Activated T-cell treated with anti-CD3 and anti-CD28 coated beads, Interleukin-2, amount 50 U/mL, for 72 hours (primary cell): Measurements from ENCODE around the gene ADAMTS6. TPM values are rescaled to one million over a fixed set of nuclear protein-coding genes. Genes with fewer than 3 reads are reported as not detected.
"Not testable (repeated sequence)": the region's sequence is repeated elsewhere in the genome, so short reads cannot be mapped to it uniquely, and the experiment has no call there.

ENCODE experiments used
- ATAC-seq, 2 donors: fragments of 150-1000 bp; cut with Tn5 transposase; replicated peaks in 1 of 2; 2 replicates each; pipeline ENCODE4 v1.10.0; 2021; ENCODE audit warnings: moderate library complexity in 2 of 2, mild to moderate bottlenecking in 1 of 2
- DNase-seq, 2 donors: peaks; one replicate each; pipeline ENCODE4 v3.0.0; 2021 to 2022; ENCODE audit warnings: mixed read lengths in 1 of 2
- H3K27ac Mint-ChIP-seq: one replicate; pipeline ENCODE4 v1.8.0; 2022; ENCODE audit warnings: mild to moderate bottlenecking, moderate library complexity, mixed read lengths
- H3K27me3 Mint-ChIP-seq: one replicate; pipeline ENCODE4 v1.8.0; 2022; ENCODE audit warnings: low read depth, mixed read lengths
- H3K36me3 Mint-ChIP-seq, 2 donors: one replicate each; pipeline ENCODE4 v1.8.0; 2022; ENCODE audit warnings: mixed read lengths in 2 of 2, mild to moderate bottlenecking in 1 of 2; ENCODE audit not compliant: insufficient read depth in 2 of 2
- H3K4me1 Mint-ChIP-seq: one replicate; pipeline ENCODE4 v1.8.0; 2022; ENCODE audit warnings: low read depth, mixed read lengths
- H3K4me3 Mint-ChIP-seq, 2 donors: one replicate each; pipeline ENCODE4 v1.8.0; 2022; ENCODE audit warnings: mild to moderate bottlenecking in 2 of 2, mixed read lengths in 2 of 2, moderate library complexity in 2 of 2
- H3K9me3 Mint-ChIP-seq, 2 donors: one replicate each; pipeline ENCODE4 v1.8.0; 2022; ENCODE audit warnings: mixed read lengths in 2 of 2
- total RNA-seq, 2 donors: library from RNA; stranded (reverse); gene quantifications; one replicate each; pipeline ENCODE4 v1.2.3, GENCODE V29; 2022

ADAMTS6 gene
- total RNA-seq, 2 donors from 2014 or later = 1.6 to 2.5 TPM

GRCh38 chr5:65383859-65384258 lies 97.9 kb downstream of the ADAMTS6 start:
- H3K36me3 Mint-ChIP-seq = no peaks in the 10 kb centered on the region
- H3K4me1 Mint-ChIP-seq = no peaks in the 10 kb centered on the region
- no peak for DNase-seq
- no peaks in the 10 kb centered on the region for H3K27me3 Mint-ChIP-seq
- H3K27ac Mint-ChIP-seq = no peak overlapping the region
- no peak for ATAC-seq
- H3K9me3 Mint-ChIP-seq = no peaks in the 10 kb centered on the region
- H3K4me3 Mint-ChIP-seq = no peak overlapping the region

GRCh38 chr5:65382582-65382981 lies 99.1 kb downstream of the ADAMTS6 start:
- H3K4me1 Mint-ChIP-seq = no peaks in the 10 kb centered on the region
- DNase-seq (no peak), ATAC-seq (no peak)
- no peaks in the 10 kb centered on the region for H3K27me3 Mint-ChIP-seq
- H3K4me3 Mint-ChIP-seq = no peak overlapping the region
- no peaks in the 10 kb centered on the region for H3K36me3 Mint-ChIP-seq
- H3K27ac Mint-ChIP-seq = no peak overlapping the region
- H3K9me3 Mint-ChIP-seq = no peaks in the 10 kb centered on the region

DNA sequence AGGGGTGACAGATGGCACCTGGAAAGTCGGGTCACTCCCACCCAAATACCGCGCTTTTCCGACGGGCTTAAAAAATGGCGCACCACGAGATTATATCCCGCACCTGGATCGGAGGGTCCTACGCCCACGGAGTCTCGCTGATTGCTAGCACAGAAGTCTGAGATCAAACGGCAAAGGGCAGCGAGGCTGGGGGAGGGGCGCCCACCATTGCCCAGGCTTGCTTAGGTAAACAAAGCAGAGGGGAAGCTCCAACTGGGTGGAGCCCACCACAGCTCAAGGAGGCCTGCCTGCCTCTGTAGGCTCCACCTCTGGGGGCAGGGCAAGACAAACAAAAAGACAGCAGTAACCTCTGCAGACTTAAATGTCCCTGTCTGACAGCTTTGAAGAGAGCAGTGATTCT lies 111.2 kb downstream of the ADAMTS6 start:
- H3K27ac Mint-ChIP-seq, ATAC-seq, H3K4me1 Mint-ChIP-seq, H3K4me3 Mint-ChIP-seq, H3K27me3 Mint-ChIP-seq, DNase-seq, H3K36me3 Mint-ChIP-seq, H3K9me3 Mint-ChIP-seq: not testable (repeated sequence)

DNA sequence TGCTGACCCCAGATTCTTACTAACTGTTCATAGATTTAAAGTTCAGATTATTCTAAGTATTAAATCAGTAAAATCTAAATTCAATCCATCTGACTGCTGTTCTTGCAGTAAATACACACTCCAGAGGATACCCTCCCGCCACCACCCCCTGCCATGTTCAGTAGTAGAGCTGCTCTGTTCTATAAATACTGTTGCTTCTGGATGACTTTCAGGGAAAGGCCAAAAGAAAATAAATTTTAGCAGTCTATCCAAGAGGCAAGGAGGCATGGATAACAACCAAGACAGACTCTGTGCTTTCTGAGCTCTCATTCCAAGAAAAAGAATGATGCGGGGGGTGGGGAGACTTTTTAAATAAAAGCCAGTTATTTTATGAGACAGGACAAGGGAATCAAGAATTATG lies 115.1 kb downstream of the ADAMTS6 start:
- H3K4me3 Mint-ChIP-seq = no peak overlapping the region

GRCh38 chr5:65364907-65365306 lies 116.8 kb downstream of the ADAMTS6 start:
- Mint-ChIP-seq H3K27ac (no peak overlapping the region), H3K27me3 (no peaks in the 10 kb centered on the region), H3K9me3 (no peaks in the 10 kb centered on the region), H3K4me1 (no peaks in the 10 kb centered on the region), H3K36me3 (no peaks in the 10 kb centered on the region), H3K4me3 (no peak overlapping the region)
- DNase-seq = no peak
- no peak for ATAC-seq

More for the DNA sequence above, 115.1 kb downstream of the ADAMTS6 start:
- no peaks in the 10 kb centered on the region for H3K36me3 Mint-ChIP-seq
- no peaks in the 10 kb centered on the region for H3K27me3 Mint-ChIP-seq
- no peaks in the 10 kb centered on the region for H3K4me1 Mint-ChIP-seq
- no peaks in the 10 kb centered on the region for H3K9me3 Mint-ChIP-seq
- no peak overlapping the region for H3K27ac Mint-ChIP-seq
- no peak for DNase-seq
- ATAC-seq = no peak

GRCh38 chr5:65363499-65363898 lies 118.2 kb downstream of the ADAMTS6 start:
- H3K27me3 Mint-ChIP-seq = no peaks in the 10 kb centered on the region
- no peak overlapping the region for H3K4me3 Mint-ChIP-seq
- no peaks in the 10 kb centered on the region for H3K9me3 Mint-ChIP-seq
- no peak for DNase-seq
- no peaks in the 10 kb centered on the region for H3K36me3 Mint-ChIP-seq
- no peak for ATAC-seq
- H3K4me1 Mint-ChIP-seq = no peaks in the 10 kb centered on the region
- H3K27ac Mint-ChIP-seq = no peak overlapping the region

DNA sequence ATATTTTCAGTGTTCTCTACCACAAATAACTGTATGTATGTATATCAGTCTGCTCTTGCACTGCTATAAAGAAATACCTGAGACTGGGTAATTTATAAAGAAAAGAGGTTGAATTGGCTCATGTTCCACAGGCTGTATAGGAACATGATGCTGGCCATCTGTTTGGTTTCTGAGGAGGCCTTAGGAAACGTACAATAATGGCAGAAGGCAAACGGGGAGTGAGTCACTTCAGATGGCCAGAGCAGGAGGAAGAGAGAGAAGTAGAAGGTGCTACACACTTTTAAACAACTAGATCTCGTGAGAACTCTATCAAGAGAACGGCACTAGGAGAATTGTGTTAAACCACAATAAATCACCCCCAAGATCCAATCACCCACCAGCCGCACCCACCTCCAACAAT lies 121.7 kb downstream of the ADAMTS6 start:
- Mint-ChIP-seq H3K27me3 (no peaks in the 10 kb centered on the region), H3K9me3 (no peaks in the 10 kb centered on the region), H3K36me3 (no peaks in the 10 kb centered on the region), H3K27ac (no peak overlapping the region), H3K4me1 (no peaks in the 10 kb centered on the region), H3K4me3 (no peak overlapping the region)
- DNase-seq = no peak
- no peak for ATAC-seq

- no peak overlapping the region for H3K27ac Mint-ChIP-seq
- H3K4me1 Mint-ChIP-seq = no peaks in the 10 kb centered on the region
- H3K27me3 Mint-ChIP-seq = no peaks in the 10 kb centered on the region
- no peaks in the 10 kb centered on the region for H3K36me3 Mint-ChIP-seq
- no peaks in the 10 kb centered on the region for H3K9me3 Mint-ChIP-seq
- no peak for DNase-seq
- ATAC-seq = no peak
- H3K4me3 Mint-ChIP-seq = no peak overlapping the region
These were observed 122.2 kb downstream of the ADAMTS6 start for GRCh38 chr5:65359569-65359968.

- no peak overlapping the region for H3K4me3 Mint-ChIP-seq
- no peak overlapping the region for H3K27ac Mint-ChIP-seq
- no peaks in the 10 kb centered on the region for H3K27me3 Mint-ChIP-seq
- H3K36me3 Mint-ChIP-seq = no peaks in the 10 kb centered on the region
- ATAC-seq (no peak), DNase-seq (no peak)
- no peaks in the 10 kb centered on the region for H3K4me1 Mint-ChIP-seq
- H3K9me3 Mint-ChIP-seq = no peaks in the 10 kb centered on the region
These were observed 125.4 kb downstream of the ADAMTS6 start for GRCh38 chr5:65356274-65356673.

DNA sequence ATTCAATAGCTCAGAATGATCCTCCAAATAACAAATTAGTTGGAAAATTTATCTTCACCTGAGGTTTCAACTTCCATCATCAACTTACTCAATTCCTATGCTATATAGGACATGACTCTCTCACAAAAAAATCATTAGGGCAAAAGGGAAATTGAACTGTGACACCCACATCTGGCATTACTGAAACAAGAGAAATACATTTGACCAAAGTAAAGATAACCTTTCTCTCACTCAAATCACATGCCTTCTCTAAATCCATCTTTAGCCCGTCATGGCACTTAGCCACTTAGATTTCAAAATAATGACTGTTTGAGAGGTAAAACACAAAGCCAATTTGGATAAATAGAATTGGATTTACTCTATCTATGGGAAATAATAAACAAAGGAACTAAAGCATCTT lies 126.4 kb downstream of the ADAMTS6 start:
- Mint-ChIP-seq H3K9me3 (no peaks in the 10 kb centered on the region), H3K4me3 (no peak overlapping the region), H3K4me1 (no peaks in the 10 kb centered on the region), H3K36me3 (no peaks in the 10 kb centered on the region), H3K27ac (no peak overlapping the region), H3K27me3 (no peaks in the 10 kb centered on the region)
- DNase-seq (no peak), ATAC-seq (no peak)

DNA sequence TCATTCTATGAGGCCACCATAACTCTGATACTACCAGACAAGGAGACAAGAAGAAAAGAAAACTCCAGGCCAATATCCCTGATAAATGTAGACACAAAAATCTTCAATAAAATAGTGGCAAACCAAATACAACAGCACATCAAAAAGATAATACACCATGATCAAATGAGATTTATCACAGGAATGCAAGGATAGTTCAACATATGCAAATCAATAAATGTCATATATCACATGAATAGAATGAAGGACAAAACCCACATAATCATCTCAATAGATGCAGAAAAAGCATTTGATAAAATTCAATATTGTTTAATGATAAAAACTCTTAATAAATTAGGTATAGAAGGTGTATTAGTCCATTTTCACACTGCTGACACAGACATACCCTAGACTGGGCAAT lies 139.9 kb downstream of the ADAMTS6 start:
- Mint-ChIP-seq H3K4me1 (no peaks in the 10 kb centered on the region), H3K4me3 (no peak overlapping the region), H3K9me3 (peaks cover 11% of the 10 kb centered on the region in 2 donors), H3K36me3 (peaks cover 8 to 9% of the 10 kb centered on the region in 2 donors), H3K27ac (no peak overlapping the region), H3K27me3 (no peaks in the 10 kb centered on the region)
- DNase-seq = no peak
- no peak for ATAC-seq

- Mint-ChIP-seq H3K4me1 (no peaks in the 10 kb centered on the region), H3K4me3 (no peak overlapping the region), H3K36me3 (peaks cover 8% of the 10 kb centered on the region in 2 donors), H3K27ac (no peak overlapping the region), H3K27me3 (no peaks in the 10 kb centered on the region), H3K9me3 (peaks cover 11% of the 10 kb centered on the region in 2 donors)
- DNase-seq (no peak), ATAC-seq (no peak)
These were observed 143.0 kb downstream of the ADAMTS6 start for GRCh38 chr5:65338606-65339151.

- Mint-ChIP-seq H3K4me3 (no peak overlapping the region), H3K36me3 (no peaks in the 10 kb centered on the region), H3K4me1 (no peaks in the 10 kb centered on the region), H3K27me3 (no peaks in the 10 kb centered on the region), H3K27ac (no peak overlapping the region), H3K9me3 (no peaks in the 10 kb centered on the region)
- ATAC-seq = no peak
- no peak for DNase-seq
These were observed 147.6 kb downstream of the ADAMTS6 start for GRCh38 chr5:65334077-65334476.

GRCh38 chr5:65332591-65332990 lies 149.1 kb downstream of the ADAMTS6 start:
- ATAC-seq (no peak), DNase-seq (no peak)
- no peak overlapping the region for H3K27ac Mint-ChIP-seq
- no peaks in the 10 kb centered on the region for H3K4me1 Mint-ChIP-seq
- no peaks in the 10 kb centered on the region for H3K36me3 Mint-ChIP-seq
- H3K27me3 Mint-ChIP-seq = no peaks in the 10 kb centered on the region
- no peak overlapping the region for H3K4me3 Mint-ChIP-seq
- H3K9me3 Mint-ChIP-seq = no peaks in the 10 kb centered on the region
